Gastrocnemius medialis (tissue), 4 donors: ENCODE results near the gene NPAS3. TPM values are rescaled to one million over a fixed set of nuclear protein-coding genes. Genes with fewer than 3 reads are reported as not detected.

Experiments
- ATAC-seq, 2 donors: fragments of 150-250 bp; one replicate each; pipeline ENCODE4 v1.9.1; 2016
- DNase-seq, 2 donors: peaks; one replicate each; pipeline ENCODE4 v3.0.0-alpha.2; 2019
- H3K27ac ChIP-seq, 4 donors: fragments of 200-600 bp; sonication (generic); 1 replicate in 1 of 4; 2 replicates in 3 of 4; pipeline ENCODE4 v1.5.1; 2016 to 2018; ENCODE audit warnings: mild to moderate bottlenecking in 2 of 4, moderate library complexity in 1 of 4
- H3K27me3 ChIP-seq, 3 donors: fragments of 200-600 bp; sonication (generic) in 2 of 3; 1 replicate in 1 of 3; 2 replicates in 2 of 3; pipeline versions ENCODE4 v1.5.1 to v1.6.0; 2016 to 2019; ENCODE audit warnings: mild to moderate bottlenecking in 1 of 3, moderate library complexity in 1 of 3
- H3K36me3 ChIP-seq, 2 donors: fragments of 200-600 bp; sonication (generic) in 1 of 2; one replicate each; pipeline ENCODE4 v1.5.1; 2017 to 2018
- H3K4me1 ChIP-seq, 2 donors: fragments of 200-600 bp; sonication (generic) in 1 of 2; one replicate each; pipeline ENCODE4 v1.5.1; 2016 to 2017; ENCODE audit warnings: mild to moderate bottlenecking in 2 of 2
- H3K4me3 ChIP-seq, 4 donors: fragments of 200-600 bp; sonication (generic) in 3 of 4; 1 replicate in 1 of 4; 2 replicates in 3 of 4; pipeline ENCODE4 v1.5.1; 2016 to 2019; ENCODE audit warnings: mild to moderate bottlenecking in 2 of 4
- H3K9me3 ChIP-seq, 3 donors: fragments of 200-600 bp; sonication (generic) in 2 of 3; 1 replicate in 1 of 3; 2 replicates in 2 of 3; pipeline ENCODE4 v1.5.1; 2016 to 2019
- POLR2A ChIP-seq, 2 donors: fragments of 450-650 bp; IDR thresholded peaks; one replicate each; pipeline ENCODE4 v1.6.1; 2017; ENCODE audit warnings: antibody characterized with exemption in 2 of 2, mild to moderate bottlenecking in 2 of 2, moderate library complexity in 2 of 2
- in situ Hi-C, 4 donors: fragments of 200-750 bp; cut with MboI; loops; one replicate each; pipeline versions ENCODE4 v1.15.0 to v1.8.0; 2017; ENCODE audit warnings: low sequenced_read_pairs in 4 of 4
- intact Hi-C: fragments of 100-400 bp; cut with DNase I; formaldehyde crosslinking; loops from one replicate; pipeline ENCODE4 v1.15.1; 2023; ENCODE audit warnings: low total_unique reads
- total RNA-seq, 4 donors: library from RNA; depleted of rRNA; stranded (reverse); fragments of >200 nt; gene quantifications; one replicate each; pipeline versions ENCODE4 v1.1.0 to v1.2.3, GENCODE V29; 2016
- TF ChIP-seq, protein P1 (sequence below), 5 experiments: fragments of 450-650 bp in 3 of 5; fragments of 200-600 bp in 2 of 5; sonication (generic) in 2 of 5; IDR thresholded peaks in 4 of 5; conservative IDR thresholded peaks in 1 of 5; 1 replicate in 4 of 5; 2 replicates in 1 of 5; pipeline ENCODE4 v1.5.1; 2016 to 2019; ENCODE audit warnings: antibody characterized with exemption in 5 of 5, mild to moderate bottlenecking in 3 of 5, moderate library complexity in 3 of 5

The NPAS3 gene
- total RNA-seq, 4 donors from 2014 or later, result 0.82 to 1.00 TPM; not detected in 2

DNA sequence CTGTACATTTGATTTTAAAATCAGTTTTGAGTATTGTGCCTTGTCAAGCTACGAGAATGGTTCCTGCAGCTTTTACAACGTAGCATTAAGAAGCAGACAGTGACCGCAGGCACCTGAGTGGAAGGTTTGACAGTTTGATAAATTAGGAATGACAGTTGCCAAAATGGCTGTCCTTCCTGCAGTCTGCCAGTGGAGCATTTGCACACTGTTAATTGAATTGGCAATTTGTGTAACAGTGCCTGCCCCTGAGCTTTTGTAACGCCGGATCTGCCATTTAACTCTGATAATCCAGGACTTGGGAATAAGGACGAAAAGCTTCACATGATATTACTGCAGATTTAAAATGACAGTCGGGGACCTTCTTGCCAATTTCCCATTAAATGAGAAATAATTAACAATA lies 385.3 kb downstream of the NPAS3 start:
- TF ChIP-seq, protein P1, sequence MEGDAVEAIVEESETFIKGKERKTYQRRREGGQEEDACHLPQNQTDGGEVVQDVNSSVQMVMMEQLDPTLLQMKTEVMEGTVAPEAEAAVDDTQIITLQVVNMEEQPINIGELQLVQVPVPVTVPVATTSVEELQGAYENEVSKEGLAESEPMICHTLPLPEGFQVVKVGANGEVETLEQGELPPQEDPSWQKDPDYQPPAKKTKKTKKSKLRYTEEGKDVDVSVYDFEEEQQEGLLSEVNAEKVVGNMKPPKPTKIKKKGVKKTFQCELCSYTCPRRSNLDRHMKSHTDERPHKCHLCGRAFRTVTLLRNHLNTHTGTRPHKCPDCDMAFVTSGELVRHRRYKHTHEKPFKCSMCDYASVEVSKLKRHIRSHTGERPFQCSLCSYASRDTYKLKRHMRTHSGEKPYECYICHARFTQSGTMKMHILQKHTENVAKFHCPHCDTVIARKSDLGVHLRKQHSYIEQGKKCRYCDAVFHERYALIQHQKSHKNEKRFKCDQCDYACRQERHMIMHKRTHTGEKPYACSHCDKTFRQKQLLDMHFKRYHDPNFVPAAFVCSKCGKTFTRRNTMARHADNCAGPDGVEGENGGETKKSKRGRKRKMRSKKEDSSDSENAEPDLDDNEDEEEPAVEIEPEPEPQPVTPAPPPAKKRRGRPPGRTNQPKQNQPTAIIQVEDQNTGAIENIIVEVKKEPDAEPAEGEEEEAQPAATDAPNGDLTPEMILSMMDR (IDR thresholded peaks at IDR 0.05 in 4 of 5, conservative IDR thresholded peaks at IDR 0.05 in 1 of 5), result no peak
- TF ChIP-seq POLR2A (IDR thresholded peaks at IDR 0.05), result no peak
- Histone ChIP-seq H3K36me3 (no peaks in the 10 kb centered on the region), H3K4me1 (no peaks in the 10 kb centered on the region), H3K4me3 (no peak overlapping the region), H3K27ac (no peak overlapping the region), H3K9me3 (no peaks in the 10 kb centered on the region), H3K27me3 (no peaks in the 10 kb centered on the region)
- in situ Hi-C loops, result no loop called here
- DNase-seq, result no peak
- ATAC-seq, result no peak
- intact Hi-C loops, result no loop called here

DNA sequence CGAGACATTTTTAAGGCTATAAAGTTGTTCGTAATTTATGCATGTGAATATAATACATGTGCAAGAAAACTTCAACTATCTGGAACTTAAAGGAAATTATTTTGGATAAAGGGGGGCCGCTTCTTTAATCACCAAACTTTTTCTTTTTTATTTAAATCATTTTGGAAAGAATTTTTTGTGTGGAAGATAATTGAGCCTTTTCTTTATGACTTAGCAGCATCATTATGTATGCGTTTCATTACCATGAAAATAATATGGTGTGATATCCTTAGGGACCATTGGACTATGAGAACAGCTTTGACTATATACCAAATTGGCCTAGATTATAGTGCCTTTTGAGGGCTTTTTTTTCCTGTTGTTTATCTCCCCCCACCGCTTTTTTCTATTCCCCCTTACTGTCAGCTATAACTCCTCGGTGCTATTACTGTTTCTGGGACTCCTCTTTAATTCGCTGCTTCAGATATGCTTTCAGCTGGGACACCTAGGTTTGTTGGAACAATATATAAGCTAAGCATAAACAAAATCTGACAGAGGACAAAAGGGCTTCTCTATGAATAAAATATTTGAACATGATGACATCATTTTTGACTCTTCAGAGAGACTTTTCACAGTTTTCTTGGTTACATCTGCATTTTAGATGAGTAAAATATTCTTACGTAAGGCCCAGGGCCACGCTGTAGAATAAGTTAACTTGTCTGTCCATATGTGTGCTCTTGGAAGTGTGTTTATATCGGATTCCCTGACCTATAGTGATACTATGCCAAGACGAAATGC lies 392.7 kb downstream of the NPAS3 start:
- TF ChIP-seq POLR2A (IDR thresholded peaks at IDR 0.05), result no peak
- TF ChIP-seq, protein P1 (IDR thresholded peaks at IDR 0.05 in 4 of 5, conservative IDR thresholded peaks at IDR 0.05 in 1 of 5), result no peak
- no peak overlapping the region for H3K27ac ChIP-seq
- ATAC-seq, result no peak
- no peaks in the 10 kb centered on the region for H3K4me1 ChIP-seq
- in situ Hi-C loops, result no loop called here
- peaks cover 0 to 2% (median 0%) of the 10 kb centered on the region in 3 donors for H3K9me3 ChIP-seq
- intact Hi-C loops, result no loop called here
- no peaks in the 10 kb centered on the region for H3K27me3 ChIP-seq
- H3K4me3 ChIP-seq, result no peak overlapping the region
- no peaks in the 10 kb centered on the region for H3K36me3 ChIP-seq
- no peak for DNase-seq

DNA sequence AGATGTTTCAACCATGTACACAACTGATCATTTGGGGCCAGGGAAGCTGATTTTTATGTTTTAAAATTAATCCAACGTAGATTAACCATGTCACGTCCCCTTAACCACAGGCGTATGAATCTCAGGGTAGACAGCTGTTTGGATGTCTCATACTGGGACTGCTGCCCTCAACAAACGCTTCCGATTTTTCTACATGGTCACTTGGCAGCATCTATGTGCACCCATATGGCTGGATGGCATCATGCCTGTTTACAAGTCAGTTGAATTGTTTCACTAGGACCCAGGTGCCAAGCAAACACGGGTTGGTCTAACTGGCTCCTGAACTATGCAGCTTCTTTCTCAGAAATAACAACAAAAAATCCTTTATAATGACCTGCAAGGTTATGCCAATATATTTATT lies 393.8 kb downstream of the NPAS3 start:
- H3K4me3 ChIP-seq, result no peak overlapping the region
- intact Hi-C loops, result no loop called here
- in situ Hi-C loops, result no loop called here

DNA sequence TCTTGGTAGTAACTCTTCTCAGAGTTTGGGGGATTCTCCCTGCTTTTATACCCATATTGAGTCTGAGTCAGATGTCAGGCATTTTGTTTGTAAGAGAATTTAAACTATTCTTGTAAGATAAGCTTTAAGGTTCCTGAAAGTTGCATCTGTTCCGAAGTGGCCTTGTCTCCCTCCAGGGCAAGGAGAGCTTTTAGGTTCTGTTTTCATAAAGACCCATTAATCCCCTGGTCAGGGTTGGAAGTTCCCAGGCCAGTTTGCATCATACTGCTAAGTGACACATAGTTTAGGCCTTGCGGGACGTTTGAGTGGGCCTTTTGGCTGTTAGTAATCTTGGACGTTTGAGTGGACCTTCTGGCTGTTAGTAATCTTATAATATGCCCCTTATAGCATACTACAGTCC lies 396.7 kb downstream of the NPAS3 start:
- no peak for ATAC-seq
- Histone ChIP-seq H3K4me1 (no peaks in the 10 kb centered on the region), H3K9me3 (peaks cover 0 to 5% (median 0%) of the 10 kb centered on the region in 3 donors), H3K36me3 (no peaks in the 10 kb centered on the region), H3K27ac (no peak overlapping the region), H3K27me3 (no peaks in the 10 kb centered on the region), H3K4me3 (no peak overlapping the region)
- intact Hi-C loops, result no loop called here
- TF ChIP-seq, protein P1 (IDR thresholded peaks at IDR 0.05 in 4 of 5, conservative IDR thresholded peaks at IDR 0.05 in 1 of 5), result no peak
- no peak for TF ChIP-seq POLR2A (IDR thresholded peaks at IDR 0.05)
- in situ Hi-C loops, result no loop called here
- DNase-seq, result no peak

More for the DNA sequence above, 393.8 kb downstream of the NPAS3 start:
- H3K4me1 ChIP-seq, result no peaks in the 10 kb centered on the region
- TF ChIP-seq POLR2A (IDR thresholded peaks at IDR 0.05), result no peak
- TF ChIP-seq, protein P1 (IDR thresholded peaks at IDR 0.05 in 4 of 5, conservative IDR thresholded peaks at IDR 0.05 in 1 of 5), result no peak
- no peaks in the 10 kb centered on the region for H3K36me3 ChIP-seq
- no peak for ATAC-seq
- H3K9me3 ChIP-seq, result peaks cover 0 to 5% (median 0%) of the 10 kb centered on the region in 3 donors
- no peak overlapping the region for H3K27ac ChIP-seq
- DNase-seq, result no peak
- no peaks in the 10 kb centered on the region for H3K27me3 ChIP-seq
